Coronary artery (tissue), 2 donors: ENCODE data around the gene PARVA.
"Not testable (repeated sequence)": the region's sequence is repeated elsewhere in the genome, so short reads cannot be mapped to it uniquely, and the experiment has no call there.

Experiments used
- DNase-seq: peaks from one replicate; pipeline ENCODE4 v3.0.0-alpha.2; 2017; ENCODE audit warnings: low spot score
- H3K27ac ChIP-seq, 2 donors: fragments of 200-600 bp; sonication (generic); one replicate each; pipeline ENCODE4 v1.5.1; 2016 to 2019
- H3K4me3 ChIP-seq: fragments of 200-600 bp; sonication (generic); 2 replicates; pipeline ENCODE4 v1.5.1; 2016; ENCODE audit warnings: mild to moderate bottlenecking, moderate library complexity
- CTCF ChIP-seq: fragments of 200-600 bp; sonication (generic); IDR thresholded peaks from one replicate; pipeline ENCODE4 v1.5.1; 2019; ENCODE audit warnings: antibody characterized with exemption

Gene PARVA

GRCh38 chr11:12516387-12517105 is 139.2 kb downstream of the PARVA start:
- H3K27ac ChIP-seq: no peak overlapping the region
- no peak for TF ChIP-seq CTCF

GRCh38 chr11:12517306-12517705 is 139.9 kb downstream of the PARVA start:
- H3K27ac ChIP-seq: no peak overlapping the region
- TF ChIP-seq CTCF: no peak
- DNase-seq: no peak
- no peak overlapping the region for H3K4me3 ChIP-seq

More at GRCh38 chr11:12516387-12517105, 139.2 kb downstream of the PARVA start:
- no peak overlapping the region for H3K4me3 ChIP-seq
- no peak for DNase-seq

- Histone ChIP-seq H3K4me3 (no peak overlapping the region), H3K27ac (no peak overlapping the region)
- TF ChIP-seq CTCF: no peak
- no peak for DNase-seq
Measured at GRCh38 chr11:12517741-12518140, 140.4 kb downstream of the PARVA start.

GRCh38 chr11:12518606-12519385 is 141.4 kb downstream of the PARVA start:
- Histone ChIP-seq H3K27ac (no peak overlapping the region), H3K4me3 (no peak overlapping the region)
- DNase-seq: no peak
- no peak for TF ChIP-seq CTCF

- no peak for DNase-seq
- TF ChIP-seq CTCF: no peak
Measured at GRCh38 chr11:12520054-12520453, 142.7 kb downstream of the PARVA start.

GRCh38 chr11:12520576-12520975 is 143.2 kb downstream of the PARVA start:
- not testable (repeated sequence) for H3K27ac ChIP-seq, H3K4me3 ChIP-seq, DNase-seq

More at GRCh38 chr11:12520054-12520453, 142.7 kb downstream of the PARVA start:
- H3K27ac ChIP-seq: no peak overlapping the region
- no peak overlapping the region for H3K4me3 ChIP-seq

GRCh38 chr11:12523180-12523924 is 146.0 kb downstream of the PARVA start:
- DNase-seq: no peak
- Histone ChIP-seq H3K27ac (no peak overlapping the region), H3K4me3 (no peak overlapping the region)
- TF ChIP-seq CTCF: no peak
